ENCODE results near the gene RIOK1.
"Not testable (repeated sequence)": the region's sequence is repeated elsewhere in the genome, so short reads cannot be mapped to it uniquely, and the experiment has no call there.

Gene RIOK1

GRCh38 chr6:7389451-7390225, at the start of gene RIOK1, which contains the start of gene CAGE1:
Gene RIOK1 (plus strand): TSS chr6:7389808. CDS start chr6:7390003, 195 bp downstream.
Gene CAGE1 (minus strand): TSS chr6:7389742. CDS start chr6:7387173, 2,569 bp downstream.
- DNase-seq (ENCODE audit: extremely low read depth, low read depth), result peak; percentile 73
- no peak for TF ChIP-seq CTCF (IDR thresholded peaks at IDR 0.05; ENCODE audit: low read depth, low read length)

- TF ChIP-seq CTCF (IDR thresholded peaks at IDR 0.05; ENCODE audit: low read depth, low read length), result no peak
- no peak for DNase-seq (ENCODE audit: extremely low read depth, low read depth)
Observed at GRCh38 chr6:7341271-7341670, 48.3 kb upstream of the RIOK1 start.

- TF ChIP-seq CTCF (IDR thresholded peaks at IDR 0.05; ENCODE audit: low read depth, low read length), result no peak
- no peak for DNase-seq (ENCODE audit: extremely low read depth, low read depth)
Observed at GRCh38 chr6:7341989-7342742, 47.4 kb upstream of the RIOK1 start.

- TF ChIP-seq CTCF (IDR thresholded peaks at IDR 0.05; ENCODE audit: low read depth, low read length), result no peak
- no peak for DNase-seq (ENCODE audit: extremely low read depth, low read depth)
Observed at GRCh38 chr6:7343546-7344475, 45.8 kb upstream of the RIOK1 start.

GRCh38 chr6:7344773-7345450, 44.7 kb upstream of the RIOK1 start:
- DNase-seq (ENCODE audit: extremely low read depth, low read depth), result not testable (repeated sequence)

GRCh38 chr6:7347551-7347997, 42.0 kb upstream of the RIOK1 start:
- DNase-seq (ENCODE audit: extremely low read depth, low read depth), result not testable (repeated sequence)

GRCh38 chr6:7350591-7350990, 39.0 kb upstream of the RIOK1 start:
- DNase-seq (ENCODE audit: extremely low read depth, low read depth), result not testable (repeated sequence)

- DNase-seq (ENCODE audit: extremely low read depth, low read depth), result not testable (repeated sequence)
Observed at GRCh38 chr6:7351916-7352315, 37.7 kb upstream of the RIOK1 start.
